ENCODE measurements around the gene AFP. TPM values are rescaled to one million over a fixed set of nuclear protein-coding genes. Genes with fewer than 3 reads are reported as not detected.

AFP gene
- total and polyA plus RNA-seq, 2 of the 4 experiments (the other 2 are of a cell fraction) = 0.87 to 1.3 TPM

- no peak for DNase-seq
- Histone ChIP-seq H4K20me1 (ENCODE audit: insufficient read depth, low read length) (no peaks in the 10 kb centered on the region), H3K4me1 (ENCODE audit: control insufficient read depth, insufficient read depth, low read length) (no peaks in the 10 kb centered on the region), H2BK120ac (ENCODE audit: low read depth, low read length) (no peak overlapping the region), H3K27me3 (ENCODE audit: control insufficient read depth, insufficient read depth, low read length) (no peaks in the 10 kb centered on the region; the same call in 1 of the 2 replicates), H3K9me3 (ENCODE audit: control insufficient read depth, insufficient read depth, low read length) (no peaks in the 10 kb centered on the region), H4K91ac (ENCODE audit: insufficient read depth, low read depth, low read length) (no peak overlapping the region), H2BK15ac (ENCODE audit: low read depth, low read length) (no peak overlapping the region), H3K23ac (ENCODE audit: low read depth, low read length) (no peak overlapping the region), H3K9me1 (ENCODE audit: insufficient read depth, low read length) (no peaks in the 10 kb centered on the region), H3K14ac (replicated peaks; ENCODE audit: low read depth, low read length) (no peak overlapping the region), H3K4ac (ENCODE audit: low read depth, low read length) (no peak overlapping the region), H3K18ac (ENCODE audit: low read depth, low read length) (no peak overlapping the region), H3K36me3 (ENCODE audit: control insufficient read depth, insufficient read depth, low read length) (no peaks in the 10 kb centered on the region), H3K27ac (ENCODE audit: insufficient read depth, low read length) (no peak overlapping the region), H4K8ac (ENCODE audit: low read depth in 2 of 2, low read length in 2 of 2) (no peak overlapping the region), H3K4me3 (ENCODE audit: insufficient read depth, low read depth, low read length) (no peak overlapping the region), H3K9ac (ENCODE audit: low read depth, low read length) (no peak overlapping the region), H4K5ac (ENCODE audit: low read depth, low read length) (no peak overlapping the region), H3K79me1 (ENCODE audit: low read depth in 1 of 2, low read length in 2 of 2) (no peaks in the 10 kb centered on the region), H3K4me2 (ENCODE audit: low read depth, low read length) (no peak overlapping the region), H2AFZ (replicated peaks; ENCODE audit: low read length, poor library complexity) (no peak overlapping the region), H2AK9ac (replicated peaks; ENCODE audit: low read depth, low read length, poor library complexity) (no peak overlapping the region), H2BK5ac (ENCODE audit: low read depth, low read length, poor library complexity, severe bottlenecking) (no peak overlapping the region), H3K56ac (ENCODE audit: extremely low read depth, insufficient read depth, low read length) (no peak overlapping the region), H2AK5ac (ENCODE audit: low read depth, low read length) (no peak overlapping the region), H2BK20ac (ENCODE audit: low read depth, low read length) (no peak overlapping the region)
- ATAC-seq (ENCODE audit: low read depth) = no peak
- TF ChIP-seq NFE2L2 (IDR thresholded peaks at IDR 0.05; ENCODE audit: low read depth, low read length) (no peak), RCOR1 (IDR thresholded peaks at IDR 0.05; ENCODE audit: insufficient replicate concordance, low read length) (no peak), RFX5 (IDR thresholded peaks at IDR 0.05; ENCODE audit: low read depth, low read length) (no peak), FOS (IDR thresholded peaks at IDR 0.05; ENCODE audit: low read depth, low read length) (no peak), CTCF (conservative IDR thresholded peaks at IDR 0.05; ENCODE audit: low read depth, low read length) (no peak), MAFK (IDR thresholded peaks at IDR 0.05; ENCODE audit: low read depth, low read length) (no peak), BHLHE40 (IDR thresholded peaks at IDR 0.05; ENCODE audit: low read depth, low read length) (no peak), MXI1 (IDR thresholded peaks at IDR 0.05; ENCODE audit: borderline replicate concordance, low read depth, low read length) (no peak), CEBPB (IDR thresholded peaks at IDR 0.05; ENCODE audit: low read depth, low read length) (no peak), USF2 (IDR thresholded peaks at IDR 0.05; ENCODE audit: low read depth, low read length) (no peak), SMC3 (IDR thresholded peaks at IDR 0.05; ENCODE audit: low read depth, low read length) (no peak), RAD21 (IDR thresholded peaks at IDR 0.05; ENCODE audit: low read length) (no peak)
- intact Hi-C loops (cut with micrococcal nuclease) (no loop called here), in situ Hi-C loops (cut with MboI; ENCODE audit: low sequenced_read_pairs) (no loop called here), dilution Hi-C loops (cut with HindIII; ENCODE audit: low sequenced_read_pairs, unreplicated experiment) (no loop called here)
- BruUV-seq (replicated peaks) = no TSS peak
- POLR2A ChIA-PET (ENCODE audit: unreplicated experiment) = interaction anchor here (0.6 kb wide), 1 partner anchor 12 kb away, joined by 4 read pairs; no protein-coding TSS in a partner anchor
- CTCF ChIA-PET = no interaction called here
Observed at GRCh38 chr4:73421708-73422457, 14.1 kb upstream of the AFP start.
